GM23338 (cell line): ENCODE results near the gene LZTS3. TPM values are rescaled to one million over a fixed set of nuclear protein-coding genes. Genes with fewer than 3 reads are reported as not detected.

ENCODE experiments used
- ATAC-seq: fragments of 200-7000 bp; cut with Tn5 transposase; 3 replicates; pipeline ENCODE4 v1.9.1; 2020
- DNase-seq: peaks from one replicate; pipeline ENCODE4 v3.0.0-alpha.2; 2015; ENCODE audit warnings: low spot score
- H2AFZ ChIP-seq: fragments of 200-600 bp; sonication (generic); 2 replicates; pipeline ENCODE4 v1.8.0; 2016; ENCODE audit warnings: antibody characterized with exemption, mild to moderate bottlenecking, moderate library complexity
- H3F3A ChIP-seq: fragments of 200-600 bp; sonication (generic); replicated peaks from 2 replicates; pipeline ENCODE4 v1.8.0; 2017; ENCODE audit warnings: antibody characterized with exemption, mixed run types, low read depth
- H3K27ac ChIP-seq: fragments of 200-600 bp; sonication (generic); 2 replicates; pipeline ENCODE4 v1.6.1; 2016; ENCODE audit warnings: low read depth
- H3K27me3 ChIP-seq: fragments of 200-600 bp; sonication (generic); 2 replicates; pipeline ENCODE4 v1.8.0; 2016; ENCODE audit warnings: mild to moderate bottlenecking, mixed run types, moderate library complexity; ENCODE audit not compliant: insufficient read depth
- H3K36me3 ChIP-seq: fragments of 200-600 bp; sonication (generic); 2 replicates; pipeline ENCODE4 v1.8.0; 2016; ENCODE audit warnings: mild to moderate bottlenecking; ENCODE audit not compliant: insufficient read depth
- H3K4me1 ChIP-seq: fragments of 200-600 bp; sonication (generic); 2 replicates; pipeline ENCODE4 v1.8.0; 2016; ENCODE audit warnings: mild to moderate bottlenecking, moderate library complexity; ENCODE audit not compliant: insufficient read depth
- H3K4me2 ChIP-seq: fragments of 200-600 bp; sonication (generic); 2 replicates; pipeline ENCODE4 v1.7.1; 2017; ENCODE audit warnings: mixed run types
- H3K4me3 ChIP-seq: fragments of 200-600 bp; sonication (generic); 2 replicates; pipeline ENCODE4 v1.6.1; 2016; ENCODE audit warnings: mixed run types
- H3K79me2 ChIP-seq: fragments of 200-600 bp; sonication (generic); replicated peaks from 2 replicates; pipeline ENCODE4 v1.8.0; 2017; ENCODE audit warnings: mild to moderate bottlenecking; ENCODE audit not compliant: insufficient read depth
- H3K9me2 ChIP-seq: fragments of 200-600 bp; sonication (generic); 2 replicates; pipeline ENCODE4 v1.8.0; 2017; ENCODE audit not compliant: insufficient read depth
- H4K20me1 ChIP-seq: fragments of 200-600 bp; sonication (generic); replicated peaks from 2 replicates; pipeline ENCODE4 v1.8.0; 2017; ENCODE audit warnings: mild to moderate bottlenecking; ENCODE audit not compliant: insufficient read depth
- H3K27ac Mint-ChIP-seq: 2 replicates; pipeline ENCODE4 v1.8.0; 2020; ENCODE audit warnings: inconsistent platforms, mild to moderate bottlenecking, moderate library complexity, mixed read lengths
- H3K27me3 Mint-ChIP-seq: 3 replicates; pipeline ENCODE4 v1.8.0; 2022; ENCODE audit warnings: low read depth, mild to moderate bottlenecking, moderate library complexity, mixed read lengths, inconsistent platforms; ENCODE audit not compliant: insufficient read depth, poor library complexity
- H3K36me3 Mint-ChIP-seq: 3 replicates; pipeline ENCODE4 v1.8.0; 2021; ENCODE audit warnings: low read depth, mild to moderate bottlenecking, inconsistent platforms, moderate library complexity, mixed read lengths
- H3K4me1 Mint-ChIP-seq: 3 replicates; pipeline ENCODE4 v1.8.0; 2020; ENCODE audit warnings: mild to moderate bottlenecking, inconsistent platforms, mixed read lengths
- H3K4me3 Mint-ChIP-seq: 3 replicates; pipeline ENCODE4 v1.8.0; 2021; ENCODE audit warnings: moderate library complexity, mild to moderate bottlenecking, inconsistent platforms, mixed read lengths
- H3K9me3 Mint-ChIP-seq: 3 replicates; pipeline ENCODE4 v1.8.0; 2020; ENCODE audit warnings: moderate library complexity, mild to moderate bottlenecking, inconsistent platforms, mixed read lengths
- CREB1 ChIP-seq: fragments of 250-450 bp; sonication (Bioruptor Pico); IDR thresholded peaks from 2 replicates; pipeline ENCODE4 v1.5.0; 2020; ENCODE audit warnings: low read depth, mild to moderate bottlenecking, moderate library complexity
- EZH2 ChIP-seq: fragments of 200-600 bp; sonication (generic); IDR thresholded peaks from one replicate; pipeline ENCODE4 v1.8.0; 2017; ENCODE audit warnings: antibody characterized with exemption, mild to moderate bottlenecking, low read depth; ENCODE audit not compliant: unreplicated experiment
- JUNB ChIP-seq: IDR thresholded peaks from one replicate; pipeline ENCODE4 v1.6.1; 2016; ENCODE audit warnings: antibody characterized with exemption; ENCODE audit not compliant: unreplicated experiment
- NANOG ChIP-seq: IDR thresholded peaks from 2 replicates; pipeline ENCODE4 v1.6.1; 2016; ENCODE audit warnings: antibody characterized with exemption, borderline replicate concordance
- POLR2AphosphoS5 ChIP-seq: IDR thresholded peaks from 2 replicates; pipeline ENCODE4 v1.6.1; 2016; ENCODE audit warnings: antibody characterized with exemption, low read depth
- STAT1 ChIP-seq: IDR thresholded peaks from one replicate; pipeline ENCODE4 v1.6.1; 2016; ENCODE audit warnings: antibody characterized with exemption; ENCODE audit not compliant: unreplicated experiment
- ZNF114 ChIP-seq: fragments of 250-450 bp; sonication (Bioruptor Pico); IDR thresholded peaks from 2 replicates; pipeline ENCODE4 v1.5.0; 2020; ENCODE audit warnings: mild to moderate bottlenecking, moderate library complexity
- ZNF331 ChIP-seq: fragments of 250-450 bp; sonication (Bioruptor Pico); IDR thresholded peaks from 2 replicates; pipeline ENCODE4 v1.5.0; 2020; ENCODE audit warnings: low read depth, mild to moderate bottlenecking, moderate library complexity
- polyA plus RNA-seq: library from polyadenylated mRNA; unstranded; fragments of >200 nt; fragmentation: Nextera tagmentation; extraction: Ambion mirVana; gene quantifications from 2 replicates; pipeline ENCODE4 v1.2.1, GENCODE V29; 2016
- total RNA-seq: library from RNA; depleted of rRNA; stranded (reverse); fragments of >200 nt; shearing (Covaris generic); gene quantifications from 2 replicates; pipeline ENCODE4 v1.2.3, GENCODE V29; 2014
- TF ChIP-seq, protein P1 (sequence below): IDR thresholded peaks from 2 replicates; pipeline ENCODE4 v1.6.1; 2016; ENCODE audit warnings: antibody characterized with exemption
- TF ChIP-seq, protein P2 (sequence below): fragments of 250-450 bp; sonication (Bioruptor Pico); IDR thresholded peaks from 2 replicates; pipeline ENCODE4 v1.5.0; 2020; ENCODE audit warnings: mild to moderate bottlenecking, moderate library complexity
- TF ChIP-seq, protein P3 (sequence below): IDR thresholded peaks from one replicate; pipeline ENCODE4 v1.6.1; 2018; ENCODE audit warnings: antibody characterized with exemption; ENCODE audit not compliant: unreplicated experiment

The LZTS3 gene
- total and polyA plus RNA-seq, 2 experiments from 2014 or later = 9.7 to 40.7 TPM

- TF ChIP-seq ZNF331 (CRISPR knock-in tag) (no peak), STAT1 (no peak), EZH2 (no peak), NANOG (no peak), CREB1 (CRISPR knock-in tag) (no peak), ZNF114 (CRISPR knock-in tag) (no peak), POLR2AphosphoS5 (no peak), JUNB (no peak)
- TF ChIP-seq, protein P1, sequence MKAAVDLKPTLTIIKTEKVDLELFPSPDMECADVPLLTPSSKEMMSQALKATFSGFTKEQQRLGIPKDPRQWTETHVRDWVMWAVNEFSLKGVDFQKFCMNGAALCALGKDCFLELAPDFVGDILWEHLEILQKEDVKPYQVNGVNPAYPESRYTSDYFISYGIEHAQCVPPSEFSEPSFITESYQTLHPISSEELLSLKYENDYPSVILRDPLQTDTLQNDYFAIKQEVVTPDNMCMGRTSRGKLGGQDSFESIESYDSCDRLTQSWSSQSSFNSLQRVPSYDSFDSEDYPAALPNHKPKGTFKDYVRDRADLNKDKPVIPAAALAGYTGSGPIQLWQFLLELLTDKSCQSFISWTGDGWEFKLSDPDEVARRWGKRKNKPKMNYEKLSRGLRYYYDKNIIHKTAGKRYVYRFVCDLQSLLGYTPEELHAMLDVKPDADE = no peak
- TF ChIP-seq, protein P2, sequence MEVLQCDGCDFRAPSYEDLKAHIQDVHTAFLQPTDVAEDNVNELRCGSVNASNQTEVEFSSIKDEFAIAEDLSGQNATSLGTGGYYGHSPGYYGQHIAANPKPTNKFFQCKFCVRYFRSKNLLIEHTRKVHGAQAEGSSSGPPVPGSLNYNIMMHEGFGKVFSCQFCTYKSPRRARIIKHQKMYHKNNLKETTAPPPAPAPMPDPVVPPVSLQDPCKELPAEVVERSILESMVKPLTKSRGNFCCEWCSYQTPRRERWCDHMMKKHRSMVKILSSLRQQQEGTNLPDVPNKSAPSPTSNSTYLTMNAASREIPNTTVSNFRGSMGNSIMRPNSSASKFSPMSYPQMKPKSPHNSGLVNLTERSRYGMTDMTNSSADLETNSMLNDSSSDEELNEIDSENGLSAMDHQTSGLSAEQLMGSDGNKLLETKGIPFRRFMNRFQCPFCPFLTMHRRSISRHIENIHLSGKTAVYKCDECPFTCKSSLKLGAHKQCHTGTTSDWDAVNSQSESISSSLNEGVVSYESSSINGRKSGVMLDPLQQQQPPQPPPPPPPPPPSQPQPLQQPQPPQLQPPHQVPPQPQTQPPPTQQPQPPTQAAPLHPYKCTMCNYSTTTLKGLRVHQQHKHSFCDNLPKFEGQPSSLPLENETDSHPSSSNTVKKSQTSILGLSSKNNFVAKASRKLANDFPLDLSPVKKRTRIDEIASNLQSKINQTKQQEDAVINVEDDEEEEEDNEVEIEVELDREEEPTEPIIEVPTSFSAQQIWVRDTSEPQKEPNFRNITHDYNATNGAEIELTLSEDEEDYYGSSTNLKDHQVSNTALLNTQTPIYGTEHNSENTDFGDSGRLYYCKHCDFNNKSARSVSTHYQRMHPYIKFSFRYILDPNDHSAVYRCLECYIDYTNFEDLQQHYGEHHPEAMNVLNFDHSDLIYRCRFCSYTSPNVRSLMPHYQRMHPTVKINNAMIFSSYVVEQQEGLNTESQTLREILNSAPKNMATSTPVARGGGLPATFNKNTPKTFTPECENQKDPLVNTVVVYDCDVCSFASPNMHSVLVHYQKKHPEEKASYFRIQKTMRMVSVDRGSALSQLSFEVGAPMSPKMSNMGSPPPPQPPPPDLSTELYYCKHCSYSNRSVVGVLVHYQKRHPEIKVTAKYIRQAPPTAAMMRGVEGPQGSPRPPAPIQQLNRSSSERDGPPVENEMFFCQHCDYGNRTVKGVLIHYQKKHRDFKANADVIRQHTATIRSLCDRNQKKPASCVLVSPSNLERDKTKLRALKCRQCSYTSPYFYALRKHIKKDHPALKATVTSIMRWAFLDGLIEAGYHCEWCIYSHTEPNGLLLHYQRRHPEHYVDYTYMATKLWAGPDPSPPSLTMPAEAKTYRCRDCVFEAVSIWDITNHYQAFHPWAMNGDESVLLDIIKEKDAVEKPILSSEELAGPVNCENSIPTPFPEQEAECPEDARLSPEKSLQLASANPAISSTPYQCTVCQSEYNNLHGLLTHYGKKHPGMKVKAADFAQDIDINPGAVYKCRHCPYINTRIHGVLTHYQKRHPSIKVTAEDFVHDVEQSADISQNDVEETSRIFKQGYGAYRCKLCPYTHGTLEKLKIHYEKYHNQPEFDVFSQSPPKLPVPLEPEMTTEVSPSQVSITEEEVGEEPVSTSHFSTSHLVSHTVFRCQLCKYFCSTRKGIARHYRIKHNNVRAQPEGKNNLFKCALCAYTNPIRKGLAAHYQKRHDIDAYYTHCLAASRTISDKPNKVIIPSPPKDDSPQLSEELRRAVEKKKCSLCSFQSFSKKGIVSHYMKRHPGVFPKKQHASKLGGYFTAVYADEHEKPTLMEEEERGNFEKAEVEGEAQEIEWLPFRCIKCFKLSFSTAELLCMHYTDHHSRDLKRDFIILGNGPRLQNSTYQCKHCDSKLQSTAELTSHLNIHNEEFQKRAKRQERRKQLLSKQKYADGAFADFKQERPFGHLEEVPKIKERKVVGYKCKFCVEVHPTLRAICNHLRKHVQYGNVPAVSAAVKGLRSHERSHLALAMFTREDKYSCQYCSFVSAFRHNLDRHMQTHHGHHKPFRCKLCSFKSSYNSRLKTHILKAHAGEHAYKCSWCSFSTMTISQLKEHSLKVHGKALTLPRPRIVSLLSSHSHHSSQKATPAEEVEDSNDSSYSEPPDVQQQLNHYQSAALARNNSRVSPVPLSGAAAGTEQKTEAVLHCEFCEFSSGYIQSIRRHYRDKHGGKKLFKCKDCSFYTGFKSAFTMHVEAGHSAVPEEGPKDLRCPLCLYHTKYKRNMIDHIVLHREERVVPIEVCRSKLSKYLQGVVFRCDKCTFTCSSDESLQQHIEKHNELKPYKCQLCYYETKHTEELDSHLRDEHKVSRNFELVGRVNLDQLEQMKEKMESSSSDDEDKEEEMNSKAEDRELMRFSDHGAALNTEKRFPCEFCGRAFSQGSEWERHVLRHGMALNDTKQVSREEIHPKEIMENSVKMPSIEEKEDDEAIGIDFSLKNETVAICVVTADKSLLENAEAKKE = no peak
- TF ChIP-seq, protein P3, sequence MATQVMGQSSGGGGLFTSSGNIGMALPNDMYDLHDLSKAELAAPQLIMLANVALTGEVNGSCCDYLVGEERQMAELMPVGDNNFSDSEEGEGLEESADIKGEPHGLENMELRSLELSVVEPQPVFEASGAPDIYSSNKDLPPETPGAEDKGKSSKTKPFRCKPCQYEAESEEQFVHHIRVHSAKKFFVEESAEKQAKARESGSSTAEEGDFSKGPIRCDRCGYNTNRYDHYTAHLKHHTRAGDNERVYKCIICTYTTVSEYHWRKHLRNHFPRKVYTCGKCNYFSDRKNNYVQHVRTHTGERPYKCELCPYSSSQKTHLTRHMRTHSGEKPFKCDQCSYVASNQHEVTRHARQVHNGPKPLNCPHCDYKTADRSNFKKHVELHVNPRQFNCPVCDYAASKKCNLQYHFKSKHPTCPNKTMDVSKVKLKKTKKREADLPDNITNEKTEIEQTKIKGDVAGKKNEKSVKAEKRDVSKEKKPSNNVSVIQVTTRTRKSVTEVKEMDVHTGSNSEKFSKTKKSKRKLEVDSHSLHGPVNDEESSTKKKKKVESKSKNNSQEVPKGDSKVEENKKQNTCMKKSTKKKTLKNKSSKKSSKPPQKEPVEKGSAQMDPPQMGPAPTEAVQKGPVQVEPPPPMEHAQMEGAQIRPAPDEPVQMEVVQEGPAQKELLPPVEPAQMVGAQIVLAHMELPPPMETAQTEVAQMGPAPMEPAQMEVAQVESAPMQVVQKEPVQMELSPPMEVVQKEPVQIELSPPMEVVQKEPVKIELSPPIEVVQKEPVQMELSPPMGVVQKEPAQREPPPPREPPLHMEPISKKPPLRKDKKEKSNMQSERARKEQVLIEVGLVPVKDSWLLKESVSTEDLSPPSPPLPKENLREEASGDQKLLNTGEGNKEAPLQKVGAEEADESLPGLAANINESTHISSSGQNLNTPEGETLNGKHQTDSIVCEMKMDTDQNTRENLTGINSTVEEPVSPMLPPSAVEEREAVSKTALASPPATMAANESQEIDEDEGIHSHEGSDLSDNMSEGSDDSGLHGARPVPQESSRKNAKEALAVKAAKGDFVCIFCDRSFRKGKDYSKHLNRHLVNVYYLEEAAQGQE = no peak
- no peaks in the 10 kb centered on the region for H3K79me2 ChIP-seq
- peaks cover 12% of the 10 kb centered on the region for H3K36me3 Mint-ChIP-seq
These were observed 6.9 kb downstream of the LZTS3 start for GRCh38 chr20:3166338-3166912.

More at GRCh38 chr20:3166338-3166912, 6.9 kb downstream of the LZTS3 start:
- Histone ChIP-seq H3K27me3 (peaks cover 5% of the 10 kb centered on the region; the same call in 1 of the 2 replicates), H4K20me1 (no peaks in the 10 kb centered on the region), H3F3A (peaks cover 15% of the 10 kb centered on the region; the same call in 1 of the 2 replicates), H2AFZ (no peak overlapping the region), H3K9me2 (no peaks in the 10 kb centered on the region), H3K4me3 (no peak overlapping the region), H3K36me3 (no peaks in the 10 kb centered on the region), H3K4me1 (peaks cover 8% of the 10 kb centered on the region), H3K27ac (no peak overlapping the region), H3K4me2 (no peak overlapping the region)
- no peak overlapping the region for H3K4me3 Mint-ChIP-seq
- no peak for ATAC-seq
- peaks cover 34% of the 10 kb centered on the region for H3K4me1 Mint-ChIP-seq
- no peak for DNase-seq
- H3K9me3 Mint-ChIP-seq = no peaks in the 10 kb centered on the region
- no peak overlapping the region for H3K27ac Mint-ChIP-seq
- peaks cover 22% of the 10 kb centered on the region for H3K27me3 Mint-ChIP-seq
